Nephron (organoid): ENCODE results near the gene MAPK8IP1.
"Not testable (repeated sequence)": the region's sequence is repeated elsewhere in the genome, so short reads cannot be mapped to it uniquely, and the experiment has no call there.

Experiments
- H3K27ac Mint-ChIP-seq, 3 experiments: 2 replicates each; pipeline ENCODE4 v1.8.0; 2020; ENCODE audit warnings: mixed read lengths in 3 of 3, mild to moderate bottlenecking in 2 of 3, moderate library complexity in 1 of 3
- H3K27me3 Mint-ChIP-seq: 2 replicates; pipeline ENCODE4 v1.8.0; 2021; ENCODE audit warnings: low read depth, mild to moderate bottlenecking, moderate library complexity, mixed read lengths
- H3K36me3 Mint-ChIP-seq: 2 replicates; pipeline ENCODE4 v1.8.0; 2020; ENCODE audit warnings: low read depth, mixed read lengths
- H3K4me1 Mint-ChIP-seq: 2 replicates; pipeline ENCODE4 v1.8.0; 2020; ENCODE audit warnings: mixed read lengths
- H3K4me3 Mint-ChIP-seq, 3 experiments: 2 replicates each; pipeline ENCODE4 v1.8.0; 2020; ENCODE audit warnings: mild to moderate bottlenecking in 3 of 3, mixed read lengths in 3 of 3, moderate library complexity in 2 of 3
- H3K9me3 Mint-ChIP-seq: 2 replicates; pipeline ENCODE4 v1.8.0; 2020; ENCODE audit warnings: mixed read lengths
- TF ChIP-seq, protein P1 (sequence below), 3 experiments: fragments of 200-600 bp; sonication (generic); IDR thresholded peaks; one replicate each; pipeline ENCODE4 v1.5.0; 2021; ENCODE audit warnings: antibody characterized with exemption in 3 of 3; ENCODE audit not compliant: unreplicated experiment in 3 of 3

MAPK8IP1 gene

DNA sequence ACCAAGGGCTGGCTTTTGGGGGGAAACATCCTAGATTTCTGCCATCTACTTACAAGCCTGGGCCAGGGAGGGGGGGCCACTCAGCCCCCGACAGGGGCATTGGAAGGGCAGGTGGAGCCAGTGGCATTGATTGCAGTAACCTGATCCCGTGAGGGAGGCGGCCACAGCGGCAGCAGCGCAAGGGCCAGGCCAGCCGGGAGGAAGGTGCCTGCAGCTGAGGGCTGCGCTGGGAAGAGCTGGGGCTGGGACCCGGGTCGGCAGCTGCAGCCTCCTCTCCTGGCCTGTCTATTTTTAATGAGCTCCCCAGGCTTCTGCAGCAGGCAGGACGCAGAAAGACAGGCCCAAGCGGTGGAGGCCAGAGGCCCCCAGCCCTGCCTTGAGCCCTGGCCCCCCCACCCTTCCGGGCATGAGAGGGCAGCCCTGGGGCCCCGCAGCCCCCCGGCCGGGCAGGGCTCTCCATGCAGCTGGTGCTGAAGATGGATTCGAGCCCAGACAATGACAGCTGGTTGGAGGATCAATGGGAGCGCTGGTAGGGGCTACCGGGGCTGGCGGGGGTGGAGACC lies 11.1 kb downstream of the MAPK8IP1 start:
- Mint-ChIP-seq H3K36me3 (no peaks in the 10 kb centered on the region), H3K27ac (peak overlapping the region in 1 of 3 experiments; percentile 27)
- TF ChIP-seq, protein P1, sequence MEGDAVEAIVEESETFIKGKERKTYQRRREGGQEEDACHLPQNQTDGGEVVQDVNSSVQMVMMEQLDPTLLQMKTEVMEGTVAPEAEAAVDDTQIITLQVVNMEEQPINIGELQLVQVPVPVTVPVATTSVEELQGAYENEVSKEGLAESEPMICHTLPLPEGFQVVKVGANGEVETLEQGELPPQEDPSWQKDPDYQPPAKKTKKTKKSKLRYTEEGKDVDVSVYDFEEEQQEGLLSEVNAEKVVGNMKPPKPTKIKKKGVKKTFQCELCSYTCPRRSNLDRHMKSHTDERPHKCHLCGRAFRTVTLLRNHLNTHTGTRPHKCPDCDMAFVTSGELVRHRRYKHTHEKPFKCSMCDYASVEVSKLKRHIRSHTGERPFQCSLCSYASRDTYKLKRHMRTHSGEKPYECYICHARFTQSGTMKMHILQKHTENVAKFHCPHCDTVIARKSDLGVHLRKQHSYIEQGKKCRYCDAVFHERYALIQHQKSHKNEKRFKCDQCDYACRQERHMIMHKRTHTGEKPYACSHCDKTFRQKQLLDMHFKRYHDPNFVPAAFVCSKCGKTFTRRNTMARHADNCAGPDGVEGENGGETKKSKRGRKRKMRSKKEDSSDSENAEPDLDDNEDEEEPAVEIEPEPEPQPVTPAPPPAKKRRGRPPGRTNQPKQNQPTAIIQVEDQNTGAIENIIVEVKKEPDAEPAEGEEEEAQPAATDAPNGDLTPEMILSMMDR (IDR thresholded peaks at IDR 0.05; ENCODE audit: unreplicated experiment in 3 of 3): no peak

DNA sequence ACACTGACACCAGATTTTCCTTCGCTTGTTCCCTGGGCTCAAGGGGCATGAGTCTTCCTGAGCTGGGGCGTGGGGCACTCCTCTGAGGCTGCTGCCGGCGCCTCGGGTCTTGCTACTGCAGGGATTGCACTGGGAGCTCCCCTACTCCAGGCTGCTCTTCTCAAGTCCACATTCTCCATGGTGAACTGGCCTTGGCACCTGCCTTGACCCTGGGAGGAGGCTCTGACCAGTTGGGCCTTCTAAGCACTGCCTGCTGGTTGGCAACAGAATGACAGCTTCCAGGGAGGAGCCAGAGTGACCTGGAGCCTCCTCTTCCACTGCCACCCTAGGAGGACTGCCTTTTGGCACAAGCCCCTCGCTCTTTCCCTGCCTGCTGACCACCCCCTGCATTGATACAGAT lies 12.1 kb downstream of the MAPK8IP1 start:
- peak overlapping the region in 1 of 3 experiments; percentile 46 for H3K4me3 Mint-ChIP-seq
- TF ChIP-seq, protein P1 (IDR thresholded peaks at IDR 0.05; ENCODE audit: unreplicated experiment in 3 of 3): no peak
- H3K27ac Mint-ChIP-seq: peak overlapping the region in 1 of 3 experiments; percentile 42
- no peaks in the 10 kb centered on the region for H3K9me3 Mint-ChIP-seq
- H3K4me1 Mint-ChIP-seq: peaks cover 33% of the 10 kb centered on the region
- H3K36me3 Mint-ChIP-seq: no peaks in the 10 kb centered on the region
- peaks cover 4% of the 10 kb centered on the region for H3K27me3 Mint-ChIP-seq

More for the DNA sequence above, 11.1 kb downstream of the MAPK8IP1 start:
- peaks cover 9% of the 10 kb centered on the region for H3K27me3 Mint-ChIP-seq
- H3K4me1 Mint-ChIP-seq: peaks cover 33% of the 10 kb centered on the region
- H3K4me3 Mint-ChIP-seq: peak overlapping the region in 2 of 3 experiments; percentile 30 to 50
- no peaks in the 10 kb centered on the region for H3K9me3 Mint-ChIP-seq

DNA sequence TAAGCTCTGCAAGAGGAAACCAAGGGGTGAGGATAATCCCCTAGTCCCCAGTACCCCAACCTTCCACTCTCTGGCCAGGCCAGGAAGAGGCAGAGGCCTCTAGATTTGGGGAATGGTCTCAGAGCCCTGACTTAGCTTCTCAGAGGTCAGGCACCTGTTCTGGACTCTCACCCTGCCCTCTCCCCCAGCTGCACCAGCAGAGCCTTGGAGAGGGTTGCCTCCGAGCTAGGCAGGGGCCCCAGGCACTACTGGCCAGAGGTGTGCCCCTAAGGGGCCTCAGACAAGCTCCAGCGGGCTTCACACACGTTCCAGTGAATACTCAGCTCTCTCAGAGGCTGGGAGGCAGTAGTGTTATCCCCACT lies 13.6 kb downstream of the MAPK8IP1 start:
- H3K4me3 Mint-ChIP-seq: peak overlapping the region; percentile 83 to 87 (median 87)
- peaks cover 4% of the 10 kb centered on the region for H3K36me3 Mint-ChIP-seq
- TF ChIP-seq, protein P1 (IDR thresholded peaks at IDR 0.05; ENCODE audit: unreplicated experiment in 3 of 3): no peak
- peaks cover 4% of the 10 kb centered on the region for H3K27me3 Mint-ChIP-seq
- H3K4me1 Mint-ChIP-seq: peaks cover 28% of the 10 kb centered on the region
- H3K27ac Mint-ChIP-seq: peak overlapping the region; percentile 58 to 87 (median 81)
- H3K9me3 Mint-ChIP-seq: no peaks in the 10 kb centered on the region

DNA sequence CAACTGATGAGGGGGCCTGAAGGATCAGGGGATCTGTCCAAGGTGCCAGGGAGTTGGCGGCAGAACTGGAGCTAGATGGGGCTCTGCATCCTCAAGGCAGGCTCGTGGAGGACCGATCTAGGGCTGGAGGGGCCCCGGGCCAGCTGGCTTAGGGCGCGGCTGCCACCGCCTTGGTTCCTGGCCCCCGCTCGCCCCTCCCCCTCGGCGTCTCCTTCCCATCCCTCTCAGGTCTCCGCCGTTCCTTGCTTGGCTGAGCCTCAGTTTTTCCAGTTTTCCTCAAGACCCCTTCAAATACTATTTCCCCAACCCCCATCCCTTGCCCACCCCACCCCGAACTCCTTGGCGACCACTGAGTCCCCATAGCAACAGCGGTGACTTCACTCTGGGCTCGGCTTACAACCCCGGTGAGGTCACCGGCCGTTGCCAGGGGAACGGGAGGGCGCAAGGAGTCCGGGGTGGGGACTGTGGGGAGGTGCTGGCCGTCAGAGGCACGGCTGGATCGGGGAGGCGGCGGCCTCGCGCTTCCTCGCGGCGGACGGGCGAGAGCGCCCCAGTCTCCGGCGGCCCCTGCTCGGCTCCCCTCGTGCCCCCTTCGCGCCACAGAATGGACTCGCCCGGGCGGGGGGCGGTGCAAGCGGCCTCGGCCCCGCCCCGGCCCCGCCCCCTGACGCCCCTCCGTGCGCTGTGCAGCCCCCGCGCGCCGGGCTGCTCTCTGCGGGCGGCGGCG lies 14.2 kb downstream of the MAPK8IP1 start:
- Mint-ChIP-seq H3K4me1 (peaks cover 28% of the 10 kb centered on the region), H3K4me3 (peak overlapping the region; percentile 83 to 87 (median 87)), H3K27me3 (peaks cover 4% of the 10 kb centered on the region), H3K36me3 (peaks cover 8% of the 10 kb centered on the region), H3K27ac (peak overlapping the region; percentile 58 to 87 (median 81)), H3K9me3 (no peaks in the 10 kb centered on the region)
- TF ChIP-seq, protein P1 (IDR thresholded peaks at IDR 0.05; ENCODE audit: unreplicated experiment in 3 of 3): no peak

DNA sequence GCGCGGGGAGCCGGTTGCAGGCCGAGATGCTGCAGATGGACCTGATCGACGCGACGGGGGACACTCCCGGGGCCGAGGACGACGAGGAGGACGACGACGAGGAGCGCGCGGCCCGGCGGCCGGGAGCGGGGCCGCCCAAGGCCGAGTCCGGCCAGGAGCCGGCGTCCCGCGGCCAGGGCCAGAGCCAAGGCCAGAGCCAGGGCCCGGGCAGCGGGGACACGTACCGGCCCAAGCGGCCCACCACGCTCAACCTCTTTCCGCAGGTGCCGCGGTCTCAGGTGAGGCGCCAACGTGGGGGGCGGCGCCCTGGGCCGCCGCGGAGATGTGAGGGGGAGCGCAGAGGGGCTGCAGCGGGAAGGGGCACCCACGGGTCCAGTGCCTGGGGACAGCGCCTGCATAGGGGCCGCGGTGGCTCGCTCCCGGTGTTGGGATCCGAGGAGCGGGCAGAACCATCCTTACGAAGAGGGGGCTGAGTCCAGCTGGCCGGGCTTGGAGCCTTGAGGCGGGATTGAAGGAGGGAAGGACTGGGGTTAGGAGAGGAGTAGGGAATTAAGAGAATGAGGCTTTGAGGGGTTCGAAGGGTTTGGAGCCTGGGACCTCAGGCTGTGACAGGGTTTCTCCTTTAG lies 14.8 kb downstream of the MAPK8IP1 start:
- H3K36me3 Mint-ChIP-seq, H3K9me3 Mint-ChIP-seq, H3K27me3 Mint-ChIP-seq: not testable (repeated sequence)
- H3K4me1 Mint-ChIP-seq: peaks cover 22% of the 10 kb centered on the region
- peak overlapping the region; percentile 85 to 91 (median 91) for H3K4me3 Mint-ChIP-seq
- H3K27ac Mint-ChIP-seq: peak overlapping the region; percentile 45 to 61 (median 54)

DNA sequence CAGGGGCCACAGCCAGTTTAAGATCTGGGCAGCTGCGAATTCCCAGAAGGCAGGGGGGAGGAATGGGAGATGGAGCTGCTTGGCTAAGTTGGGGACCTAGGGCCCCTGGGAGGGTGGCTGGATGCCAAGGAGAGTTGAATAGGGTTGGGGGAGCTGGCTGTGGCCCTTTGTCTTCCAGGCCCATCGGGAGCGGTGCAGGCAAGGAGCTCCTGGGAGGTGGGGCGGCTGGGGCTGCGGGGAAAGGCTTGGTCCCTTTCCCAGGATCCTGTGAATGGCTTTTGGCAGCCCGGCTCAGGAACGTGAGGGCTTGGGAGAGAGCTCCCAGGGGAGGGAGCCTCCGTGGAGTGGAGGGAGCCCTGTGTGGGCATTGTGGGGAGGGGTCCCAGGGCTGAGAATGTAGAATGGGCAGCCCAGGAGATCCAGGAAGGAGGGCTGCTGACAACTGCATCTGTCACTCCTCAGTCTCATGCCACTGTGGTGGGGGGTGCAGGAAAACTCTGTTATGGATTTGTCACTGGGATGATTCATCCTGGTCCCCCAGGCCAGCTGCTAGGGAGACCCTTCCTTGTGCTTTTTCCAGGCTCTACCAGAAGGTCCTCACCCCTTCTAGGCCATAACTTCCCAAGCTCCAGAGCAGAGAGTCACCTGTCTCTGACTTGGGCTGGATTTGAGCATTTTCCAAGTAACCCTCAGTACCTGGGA lies 15.6 kb downstream of the MAPK8IP1 start:
- Mint-ChIP-seq H3K27me3 (peaks cover 4% of the 10 kb centered on the region), H3K27ac (peak overlapping the region; percentile 45 to 61 (median 54)), H3K4me3 (peak overlapping the region; percentile 85 to 91 (median 91)), H3K4me1 (peaks cover 19% of the 10 kb centered on the region), H3K36me3 (peaks cover 8% of the 10 kb centered on the region), H3K9me3 (no peaks in the 10 kb centered on the region)
- TF ChIP-seq, protein P1 (IDR thresholded peaks at IDR 0.05; ENCODE audit: unreplicated experiment in 3 of 3): no peak
